ENCODE data around the gene TRIM44. TPM values are rescaled to one million over a fixed set of nuclear protein-coding genes. Genes with fewer than 3 reads are reported as not detected.

Gene TRIM44
- total and polyA plus RNA-seq, 10 of the 15 experiments (the other 5 are each of a cell fraction or from before 2014, with no cell fraction given): 6.7 to 93.0 (median 27.6) TPM

- no peak for TF ChIP-seq ELK1 (IDR thresholded peaks at IDR 0.05; ENCODE audit: low read depth, low read length)
- TF ChIP-seq CBFB (IDR thresholded peaks at IDR 0.05; ENCODE audit: low read depth): no peak
- TF ChIP-seq CBX3 (IDR thresholded peaks at IDR 0.05; ENCODE audit: borderline replicate concordance, low read depth): no peak
Observed at GRCh38 chr11:35814081-35814695, 151.6 kb downstream of the TRIM44 start (continued).

- Histone ChIP-seq H3K36me3 (ENCODE audit: control insufficient read depth in 2 of 2, insufficient read depth in 2 of 2, low read length in 1 of 2) (no peaks in the 10 kb centered on the region; a peak in 1 of 4 replicates), H4K20me1 (ENCODE audit: control insufficient read depth, insufficient read depth) (no peaks in the 10 kb centered on the region), H3K79me2 (ENCODE audit: control insufficient read depth, insufficient read depth, low read length) (no peaks in the 10 kb centered on the region), H3K9ac (ENCODE audit: control insufficient read depth, insufficient read depth, low read length) (no peak overlapping the region), H2AFZ (ENCODE audit: control insufficient read depth, low read depth, low read length) (no peak overlapping the region), H3K27me3 (replicated peaks in 1 of 2; ENCODE audit: control insufficient read depth in 2 of 2, insufficient read depth in 2 of 2, low read length in 1 of 2) (no peaks in the 10 kb centered on the region), H3K4me2 (ENCODE audit: control insufficient read depth, insufficient read depth) (no peak overlapping the region), H3K4me3 (no peak overlapping the region), H3K27ac (ENCODE audit: control insufficient read depth, insufficient read depth) (no peak overlapping the region), H3K9me3 (replicated peaks; ENCODE audit: control insufficient read depth, insufficient read depth, low read length) (no peaks in the 10 kb centered on the region), H3K4me1 (ENCODE audit: control insufficient read depth, insufficient read depth, low read length) (no peaks in the 10 kb centered on the region)
- 87% methylated on average over 3 of the region's 3 CpGs for WGBS (ENCODE audit: insufficient coverage, insufficient replicate concordance, low lambda C conversion rate, missing lambda C conversion rate)
- SMC1A ChIA-PET (ENCODE audit: uncharacterized antibody, unreplicated experiment): interaction anchor here (1.6 to 3.1 kb wide), 2 partner anchors 7 to 199 kb away, joined by 3 to 20 read pairs; no protein-coding TSS in a partner anchor
- RAD21 ChIA-PET (ENCODE audit: unreplicated experiment): no interaction called here
- POLR2A ChIA-PET: no interaction called here
- DNase-seq (ENCODE audit: low read depth, low spot score) (no peak), ATAC-seq (no peak), FAIRE-seq (no peak)
- in situ Hi-C loops (cut with MboI) (no loop called here), intact Hi-C loops (cut with micrococcal nuclease; ENCODE audit: unreplicated experiment) (no loop called here)
- BruUV-seq (replicated peaks): no TSS peak
- CTCF ChIA-PET: interaction anchor here (4.1 kb wide), 1 partner anchor 7 kb away, joined by 52 read pairs; no protein-coding TSS in a partner anchor
- TF ChIP-seq FOXK2 (IDR thresholded peaks at IDR 0.05) (no peak), CREB1 (IDR thresholded peaks at IDR 0.05; ENCODE audit: low read depth) (no peak), BCL3 (IDR thresholded peaks at IDR 0.05; ENCODE audit: borderline replicate concordance, insufficient read depth, low read depth, low read length, poor library complexity, severe bottlenecking) (no peak), E2F4 (IDR thresholded peaks at IDR 0.05; ENCODE audit: low read depth, low read length) (no peak), IKZF1 (conservative IDR thresholded peaks at IDR 0.05) (no peak), KAT2A (conservative IDR thresholded peaks at IDR 0.05; ENCODE audit: control insufficient read depth, low read depth, low read length) (no peak), CHD4 (IDR thresholded peaks at IDR 0.05) (no peak), EGR1 (IDR thresholded peaks at IDR 0.05; ENCODE audit: borderline replicate concordance in 1 of 2, low read depth in 2 of 2, low read length in 2 of 2) (no peak), IRF3 (IDR thresholded peaks at IDR 0.05) (no peak), ZNF217 (IDR thresholded peaks at IDR 0.05) (no peak), GABPA (IDR thresholded peaks at IDR 0.05; ENCODE audit: low read depth) (no peak), RAD51 (IDR thresholded peaks at IDR 0.05) (no peak), SIX5 (IDR thresholded peaks at IDR 0.05; ENCODE audit: low read depth, low read length, severe bottlenecking) (no peak)
Observed at GRCh38 chr11:35814720-35815305, 152.2 kb downstream of the TRIM44 start.
